GM12878 (cell line): ENCODE results near the gene PLK2. TPM values are rescaled to one million over a fixed set of nuclear protein-coding genes. Genes with fewer than 3 reads are reported as not detected.

Experiments
- ATAC-seq: fragments of 200-7000 bp; cut with Tn5 transposase; 3 replicates; pipeline ENCODE4 v1.9.1; 2020; ENCODE audit warnings: mild to moderate bottlenecking, moderate library complexity
- BruUV-seq: library from RNA; stranded (reverse); fragments of 400-500 nt; replicated peaks from 2 replicates; lab custom pipeline; 2021; lab: Mats Ljungman, UMichigan
- CTCF ChIA-PET: fragments of 300-600 bp; sonication (Branson Sonifier 250); formaldehyde crosslinking; extraction: SDS; loops from one replicate; lab custom pipeline; 2021; ENCODE audit warnings: inconsistent platforms; lab: Yijun Ruan, JAX
- POLR2A ChIA-PET: fragments of 350-600 bp; formaldehyde crosslinking; extraction: SDS; loops from one replicate; lab custom pipeline; 2021; ENCODE audit warnings: inconsistent platforms; lab: Charles Lee
- RAD21 ChIA-PET: fragments of 300-600 bp; sonication (Branson Sonifier 250); formaldehyde crosslinking; loops from one replicate; lab custom pipeline; 2023; ENCODE audit warnings: antibody characterized with exemption; ENCODE audit not compliant: unreplicated experiment; lab: Charles Lee
- SMC1A ChIA-PET: fragments of 300-600 bp; sonication (Branson Sonifier 250); formaldehyde crosslinking; loops from one replicate; lab custom pipeline; 2023; ENCODE audit not compliant: unreplicated experiment, uncharacterized antibody; lab: Charles Lee
- DNase-seq: peaks from one replicate; pipeline ENCODE4 v3.0.0-alpha.2; 2011; ENCODE audit warnings: low read depth, low spot score
- FAIRE-seq: peaks from 3 replicates; lab custom pipeline; 2011; peaks lifted over from hg19 to GRCh38; lab: Jason Lieb, UNC
- H2AFZ ChIP-seq: 2 replicates; pipeline ENCODE4 v1.6.0; 2011; ENCODE audit warnings: low read depth, low read length, control low read depth; ENCODE audit not compliant: control insufficient read depth
- H3K27ac ChIP-seq: 2 replicates; pipeline ENCODE4 v1.5.1; 2011; ENCODE audit warnings: control low read depth; ENCODE audit not compliant: control insufficient read depth, insufficient read depth
- H3K27me3 ChIP-seq, 2 experiments: replicated peaks in 1 of 2; 2 replicates each; pipeline versions ENCODE4 v1.6.0 to v1.6.1; 2011; ENCODE audit warnings: low read length in 1 of 2; ENCODE audit not compliant: control insufficient read depth in 2 of 2, insufficient read depth in 2 of 2
- H3K36me3 ChIP-seq, 2 experiments: 2 replicates each; pipeline ENCODE4 v1.5.1; 2011; ENCODE audit warnings: low read length in 1 of 2; ENCODE audit not compliant: control insufficient read depth in 2 of 2, insufficient read depth in 2 of 2
- H3K4me1 ChIP-seq: 2 replicates; pipeline ENCODE4 v1.6.1; 2011; ENCODE audit warnings: mild to moderate bottlenecking, low read length, moderate library complexity, mixed read lengths; ENCODE audit not compliant: control insufficient read depth, insufficient read depth
- H3K4me2 ChIP-seq: 2 replicates; pipeline ENCODE4 v1.6.0; 2011; ENCODE audit warnings: control low read depth; ENCODE audit not compliant: control insufficient read depth, insufficient read depth
- H3K4me3 ChIP-seq: fragments of 200-600 bp; sonication (generic); 2 replicates; pipeline ENCODE4 v1.5.1; 2016
- H3K79me2 ChIP-seq: 2 replicates; pipeline ENCODE4 v1.6.0; 2011; ENCODE audit warnings: low read length; ENCODE audit not compliant: control insufficient read depth, insufficient read depth
- H3K9ac ChIP-seq: 2 replicates; pipeline ENCODE4 v1.8.0; 2011; ENCODE audit warnings: low read length, control low read depth, mixed read lengths; ENCODE audit not compliant: control insufficient read depth, insufficient read depth
- H3K9me3 ChIP-seq: replicated peaks from 3 replicates; pipeline ENCODE4 v1.5.1; 2011; ENCODE audit warnings: mild to moderate bottlenecking, low read length; ENCODE audit not compliant: control insufficient read depth, insufficient read depth
- H4K20me1 ChIP-seq: 2 replicates; pipeline ENCODE4 v1.6.0; 2011; ENCODE audit not compliant: control insufficient read depth, insufficient read depth
- BACH1 ChIP-seq: fragments of 450-650 bp; IDR thresholded peaks from 2 replicates; pipeline ENCODE4 v1.6.1; 2017; ENCODE audit warnings: mild to moderate bottlenecking, borderline replicate concordance
- CEBPB ChIP-seq, 2 experiments: fragments of 150-350 bp in 1 of 2; IDR thresholded peaks; 2 replicates each; pipeline ENCODE4 v1.6.1; 2012 to 2014; ENCODE audit warnings: low read depth in 2 of 2, low read length in 2 of 2, borderline replicate concordance in 1 of 2, inconsistent platforms in 1 of 2
- CTCF ChIP-seq, 3 experiments: IDR thresholded peaks in 2 of 3; conservative IDR thresholded peaks in 1 of 3; 2 replicates each; pipeline ENCODE4 v1.5.1; 2011; ENCODE audit warnings: low read depth in 3 of 3, low read length in 3 of 3, mild to moderate bottlenecking in 3 of 3, control low read depth in 2 of 3, moderate library complexity in 2 of 3, inconsistent platforms in 1 of 3, mixed read lengths in 1 of 3; ENCODE audit not compliant: control insufficient read depth in 2 of 3, insufficient read depth in 1 of 3; ENCODE audit errors: extremely low read depth in 1 of 3
- ELK1 ChIP-seq: IDR thresholded peaks from 2 replicates; pipeline ENCODE4 v1.6.1; 2012; ENCODE audit warnings: low read depth, low read length, improper control_type of control experiment
- IRF3 ChIP-seq: fragments of 450-650 bp; IDR thresholded peaks from 2 replicates; pipeline ENCODE4 v1.6.1; 2014; ENCODE audit warnings: mild to moderate bottlenecking
- NFIC ChIP-seq: IDR thresholded peaks from 2 replicates; pipeline ENCODE4 v1.6.1; 2012; ENCODE audit warnings: low read depth, mild to moderate bottlenecking, inconsistent platforms, low read length, moderate library complexity
- NFXL1 ChIP-seq: fragments of 450-650 bp; IDR thresholded peaks from 2 replicates; pipeline ENCODE4 v1.6.1; 2017; ENCODE audit warnings: antibody characterized with exemption, mild to moderate bottlenecking, borderline replicate concordance
- RB1 ChIP-seq: fragments of 450-650 bp; formaldehyde crosslinking; IDR thresholded peaks from 2 replicates; pipeline ENCODE4 v1.6.1; 2017; ENCODE audit warnings: mild to moderate bottlenecking, borderline replicate concordance
- RELB ChIP-seq: fragments of 450-650 bp; IDR thresholded peaks from 2 replicates; pipeline ENCODE4 v1.6.1; 2017; ENCODE audit warnings: low read depth, mild to moderate bottlenecking, moderate library complexity
- REST ChIP-seq: IDR thresholded peaks from 2 replicates; pipeline ENCODE4 v1.6.1; 2012; ENCODE audit warnings: mild to moderate bottlenecking, low read depth, low read length
- SIN3A ChIP-seq: IDR thresholded peaks from 2 replicates; pipeline ENCODE4 v1.6.1; 2012; ENCODE audit warnings: low read depth, low read length, improper control_type of control experiment
- SIX5 ChIP-seq: IDR thresholded peaks from 2 replicates; pipeline ENCODE4 v1.6.1; 2011; ENCODE audit warnings: mild to moderate bottlenecking, low read depth, low read length, moderate library complexity; ENCODE audit not compliant: severe bottlenecking
- SREBF1 ChIP-seq: IDR thresholded peaks from 2 replicates; pipeline ENCODE4 v1.6.1; 2012; ENCODE audit warnings: mild to moderate bottlenecking, low read length
- ZBED1 ChIP-seq: IDR thresholded peaks from 2 replicates; pipeline ENCODE4 v1.6.1; 2016; ENCODE audit warnings: borderline replicate concordance
- WGBS: methylation state at CpG from one replicate; pipeline ENCODE4 v1.1.6; 2016; ENCODE audit warnings: low lambda C conversion rate; ENCODE audit not compliant: insufficient replicate concordance, insufficient coverage; ENCODE audit errors: missing lambda C conversion rate; 5-methylcytosine and 5-hydroxymethylcytosine counted together
- in situ Hi-C: fragments of 300-500 bp; cut with MboI; formaldehyde crosslinking; loops from 9 replicates; pipeline ENCODE4 v1.14.3; 2018; ENCODE audit warnings: mixed read lengths
- intact Hi-C: fragments of 100-400 bp; cut with micrococcal nuclease; formaldehyde crosslinking; loops from one replicate; pipeline ENCODE4 v1.14.2; 2022; ENCODE audit not compliant: unreplicated experiment
- polyA plus RNA-seq, 11 experiments: library from polyadenylated mRNA; depleted of rRNA in 4 of 11; unstranded in 6 of 11; stranded (reverse) in 5 of 11; fragments of >200 nt; fragmentation: Nextera tagmentation in 4 of 11; fragmentation: Illumina TruSeq in 1 of 11; extraction: Ambion mirVana in 4 of 11; extraction: Trizol in 1 of 11; gene quantifications; 1 replicate in 1 of 11; 2 replicates in 10 of 11; pipeline versions ENCODE4 v1.2.1 to v1.2.3, GENCODE V29; 2011 to 2016; ENCODE audit warnings: inconsistent platforms in 2 of 11, missing spikeins in 2 of 11, low read depth in 1 of 11
- total RNA-seq, 4 experiments: library from RNA; depleted of rRNA in 3 of 4; stranded (reverse); fragments of >200 nt in 3 of 4; fragmentation: Illumina TruSeq in 1 of 4; extraction: Trizol in 1 of 4; gene quantifications; 2 replicates each; pipeline versions ENCODE4 v1.2.1 to v1.2.3, GENCODE V29; 2013 to 2021

The PLK2 gene
- total and polyA plus RNA-seq, 10 of the 15 experiments (the other 5 are each of a cell fraction or from before 2014, with no cell fraction given): 0.07 to 3.9 (median 0.52) TPM

GRCh38 chr5:58455480-58455879 lies 4.4 kb downstream of the PLK2 start:
- Histone ChIP-seq H3K4me1 (peaks cover 7% of the 10 kb centered on the region), H3K79me2 (no peaks in the 10 kb centered on the region), H3K36me3 (no peaks in the 10 kb centered on the region), H3K9ac (no peak overlapping the region), H2AFZ (no peak overlapping the region), H3K27me3 (peaks cover 2 to 8% of the 10 kb centered on the region in 2 experiments; a peak in 3 of 4 replicates), H3K9me3 (no peaks in the 10 kb centered on the region), H3K4me2 (no peak overlapping the region), H3K27ac (no peak overlapping the region), H3K4me3 (no peak overlapping the region), H4K20me1 (no peaks in the 10 kb centered on the region)
- ChIA-PET RAD21 (no interaction called here), POLR2A (no interaction called here), CTCF (interaction anchor here (0.8 to 1.9 kb wide), 2 partner anchors 956 to 1153 kb away, joined by 3 to 7 read pairs; no protein-coding TSS in a partner anchor), SMC1A (interaction anchor here (1.6 kb wide), 1 partner anchor 1158 kb away, joined by 3 read pairs; no protein-coding TSS in a partner anchor)
- FAIRE-seq (no peak), ATAC-seq (no peak), DNase-seq (no peak)
- intact Hi-C loops (no loop called here), in situ Hi-C loops (loop anchor here (5.0 to 25.0 kb wide), 4 partner anchors 673 to 1543 kb away; partner anchors contain the start of gene SETD9)
- no TSS peak for BruUV-seq
- 87% methylated on average over 5 of the region's 5 CpGs for WGBS
- TF ChIP-seq RB1 (no peak), BACH1 (no peak), SIN3A (no peak), NFIC (no peak), SIX5 (no peak), REST (no peak), CTCF (IDR thresholded peaks at IDR 0.05 in 2 of 3, conservative IDR thresholded peaks at IDR 0.05 in 1 of 3; ENCODE audit: control insufficient read depth in 2 of 3, extremely low read depth in 1 of 3, insufficient read depth in 1 of 3, low read depth in 3 of 3, low read length in 3 of 3) (no peak), NFXL1 (no peak), ELK1 (no peak), IRF3 (no peak), ZBED1 (no peak), RELB (no peak), CEBPB (IDR thresholded peaks at IDR 0.05; ENCODE audit: borderline replicate concordance in 1 of 2, low read depth in 2 of 2, low read length in 2 of 2) (no peak), SREBF1 (no peak)
